Measurements from ENCODE around the gene SH2B3. TPM values are rescaled to one million over a fixed set of nuclear protein-coding genes. Genes with fewer than 3 reads are reported as not detected.

SH2B3 gene
- total and polyA plus RNA-seq, 4 donors = 9.6 to 46.0 (median 17.9) TPM

DNA sequence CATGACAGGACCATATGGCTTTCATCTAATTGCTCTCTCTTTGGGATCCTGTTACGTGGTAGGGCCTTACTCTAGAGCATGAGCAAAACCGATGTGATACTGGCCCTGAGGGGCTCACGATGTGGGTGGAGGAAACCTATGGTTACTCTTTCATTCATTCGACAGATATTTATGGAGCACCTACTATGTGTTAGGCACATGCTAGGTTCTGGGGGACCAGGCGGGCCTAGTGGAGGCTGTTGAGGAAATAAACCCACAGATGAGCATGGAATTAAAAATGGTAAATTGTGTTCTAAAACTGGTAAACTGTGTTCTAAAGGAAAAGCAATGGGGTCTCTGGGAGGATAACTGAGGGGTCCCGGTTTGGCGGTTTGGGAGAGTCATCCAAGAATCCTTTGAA, 14.8 kb downstream of the SH2B3 start:
- DNase-seq = no peak
- Histone ChIP-seq H3K36me3 (ENCODE audit: control insufficient read depth in 4 of 4, insufficient read depth in 4 of 4, low read length in 4 of 4) (peaks cover 0 to 34% (median 3%) of the 10 kb centered on the region in 4 donors), H3K27me3 (ENCODE audit: control insufficient read depth in 3 of 3, insufficient read depth in 3 of 3, low read length in 2 of 3) (no peaks in the 10 kb centered on the region), H3K4me3 (no peak overlapping the region), H3K4me1 (ENCODE audit: control insufficient read depth in 5 of 5, insufficient read depth in 5 of 5, low read length in 5 of 5) (peaks cover 0 to 16% (median 0%) of the 10 kb centered on the region in 5 donors), H3K9me3 (ENCODE audit: control insufficient read depth in 4 of 4, insufficient read depth in 3 of 4, low read length in 3 of 4) (peaks cover 0 to 1% (median 0%) of the 10 kb centered on the region in 4 donors), H3K9ac (ENCODE audit: insufficient read depth in 1 of 2, low read length in 2 of 2) (no peak overlapping the region), H3K27ac (ENCODE audit: low read depth in 1 of 2, low read length in 1 of 2) (peak overlapping the region in 1 of 2 donors; percentile 11)
- no peak for ATAC-seq (ENCODE audit: insufficient read depth, low FRiP score)
- TF ChIP-seq, protein P1, sequence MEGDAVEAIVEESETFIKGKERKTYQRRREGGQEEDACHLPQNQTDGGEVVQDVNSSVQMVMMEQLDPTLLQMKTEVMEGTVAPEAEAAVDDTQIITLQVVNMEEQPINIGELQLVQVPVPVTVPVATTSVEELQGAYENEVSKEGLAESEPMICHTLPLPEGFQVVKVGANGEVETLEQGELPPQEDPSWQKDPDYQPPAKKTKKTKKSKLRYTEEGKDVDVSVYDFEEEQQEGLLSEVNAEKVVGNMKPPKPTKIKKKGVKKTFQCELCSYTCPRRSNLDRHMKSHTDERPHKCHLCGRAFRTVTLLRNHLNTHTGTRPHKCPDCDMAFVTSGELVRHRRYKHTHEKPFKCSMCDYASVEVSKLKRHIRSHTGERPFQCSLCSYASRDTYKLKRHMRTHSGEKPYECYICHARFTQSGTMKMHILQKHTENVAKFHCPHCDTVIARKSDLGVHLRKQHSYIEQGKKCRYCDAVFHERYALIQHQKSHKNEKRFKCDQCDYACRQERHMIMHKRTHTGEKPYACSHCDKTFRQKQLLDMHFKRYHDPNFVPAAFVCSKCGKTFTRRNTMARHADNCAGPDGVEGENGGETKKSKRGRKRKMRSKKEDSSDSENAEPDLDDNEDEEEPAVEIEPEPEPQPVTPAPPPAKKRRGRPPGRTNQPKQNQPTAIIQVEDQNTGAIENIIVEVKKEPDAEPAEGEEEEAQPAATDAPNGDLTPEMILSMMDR (IDR thresholded peaks at IDR 0.05; ENCODE audit: control extremely low read depth, extremely low read depth) = no peak
- 89 to 90% methylated on average over 7 of the region's 7 CpGs for WGBS, 2 donors

DNA sequence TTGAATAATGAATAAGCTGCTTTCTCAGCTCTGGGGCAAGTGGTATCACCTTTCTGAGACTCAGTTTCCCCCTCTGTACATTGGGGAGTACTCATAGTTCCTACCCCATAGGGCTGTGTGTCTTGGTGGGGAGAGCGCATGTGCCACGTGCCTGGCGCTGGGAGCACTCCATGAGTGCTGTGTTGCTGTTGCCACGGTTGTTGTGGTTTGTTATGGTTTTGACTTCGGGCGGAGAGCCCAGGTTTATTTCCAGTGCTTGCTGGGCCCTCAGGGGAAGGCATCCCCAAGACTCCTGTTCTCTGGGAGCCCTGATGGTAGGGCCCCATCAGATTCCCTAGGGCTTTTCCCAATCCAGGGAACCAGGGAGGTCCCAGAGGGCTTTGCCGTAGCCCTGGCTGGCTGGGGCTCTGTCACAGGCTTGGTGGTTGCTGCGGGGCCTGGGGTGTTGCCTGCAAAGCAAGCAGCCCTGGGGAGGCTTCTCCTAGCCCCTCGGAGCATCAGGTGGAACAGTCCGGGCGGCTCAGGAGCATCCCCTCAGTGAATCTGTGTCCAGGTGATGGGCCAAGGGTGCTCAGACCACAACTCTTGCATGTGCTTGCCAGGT, 18.6 kb downstream of the SH2B3 start:
- H3K9me3 ChIP-seq (ENCODE audit: control insufficient read depth in 4 of 4, insufficient read depth in 3 of 4, low read length in 3 of 4) = no peaks in the 10 kb centered on the region
- TF ChIP-seq, protein P1 (IDR thresholded peaks at IDR 0.05; ENCODE audit: control extremely low read depth, extremely low read depth) = no peak
- peaks cover 0 to 33% (median 0%) of the 10 kb centered on the region in 5 donors for H3K4me1 ChIP-seq (ENCODE audit: control insufficient read depth in 5 of 5, insufficient read depth in 5 of 5, low read length in 5 of 5)
- ATAC-seq (ENCODE audit: insufficient read depth, low FRiP score) = no peak
- H3K27ac ChIP-seq (ENCODE audit: low read depth in 1 of 2, low read length in 1 of 2) = peak overlapping the region; percentile 6 to 82
- no peak for DNase-seq
- H3K4me3 ChIP-seq = no peak overlapping the region
- no peaks in the 10 kb centered on the region for H3K27me3 ChIP-seq (ENCODE audit: control insufficient read depth in 3 of 3, insufficient read depth in 3 of 3, low read length in 2 of 3)
- 77 to 81% methylated on average over 11 of the region's 11 CpGs for WGBS, 2 donors
- no peak overlapping the region for H3K9ac ChIP-seq (ENCODE audit: insufficient read depth in 1 of 2, low read length in 2 of 2)
- H3K36me3 ChIP-seq (ENCODE audit: control insufficient read depth in 4 of 4, insufficient read depth in 4 of 4, low read length in 4 of 4) = peaks cover 0 to 23% (median 1%) of the 10 kb centered on the region in 4 donors

DNA sequence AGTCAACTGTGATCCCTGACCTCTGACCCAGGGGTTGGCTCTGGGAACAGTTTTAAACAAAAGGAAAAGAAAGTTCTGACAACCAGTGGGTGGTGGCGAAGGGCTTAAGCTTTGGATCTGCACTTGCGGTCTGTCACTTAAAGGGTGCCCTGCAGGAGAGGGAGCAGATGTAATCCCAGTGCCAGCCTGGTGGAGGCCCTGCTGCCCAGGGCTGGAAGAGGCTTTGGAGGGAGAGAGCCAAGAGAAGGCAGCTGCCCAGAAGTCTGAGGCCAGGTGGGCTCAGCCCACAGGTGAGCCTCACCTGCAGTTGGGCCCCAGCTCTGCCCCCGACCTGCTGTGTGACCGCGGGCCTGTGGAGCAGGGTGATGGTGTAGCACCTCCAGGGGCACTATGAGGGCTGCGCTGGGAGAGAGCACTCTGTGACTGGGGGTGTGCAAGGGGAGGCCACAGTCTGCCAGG, 19.1 kb downstream of the SH2B3 start:
- TF ChIP-seq, protein P1 (IDR thresholded peaks at IDR 0.05; ENCODE audit: control extremely low read depth, extremely low read depth) = no peak
- Histone ChIP-seq H3K9me3 (ENCODE audit: control insufficient read depth in 4 of 4, insufficient read depth in 3 of 4, low read length in 3 of 4) (no peaks in the 10 kb centered on the region), H3K27ac (ENCODE audit: low read depth in 1 of 2, low read length in 1 of 2) (peak overlapping the region; percentile 69 to 82), H3K36me3 (ENCODE audit: control insufficient read depth in 4 of 4, insufficient read depth in 4 of 4, low read length in 4 of 4) (peaks cover 0 to 20% (median 1%) of the 10 kb centered on the region in 4 donors), H3K4me1 (ENCODE audit: control insufficient read depth in 5 of 5, insufficient read depth in 5 of 5, low read length in 5 of 5) (peaks cover 0 to 35% (median 0%) of the 10 kb centered on the region in 5 donors), H3K9ac (ENCODE audit: insufficient read depth in 1 of 2, low read length in 2 of 2) (no peak overlapping the region), H3K4me3 (no peak overlapping the region), H3K27me3 (ENCODE audit: control insufficient read depth in 3 of 3, insufficient read depth in 3 of 3, low read length in 2 of 3) (no peaks in the 10 kb centered on the region)
- no peak for DNase-seq
- 91 to 92% methylated on average over 6 of the region's 6 CpGs for WGBS, 2 donors
- ATAC-seq (ENCODE audit: insufficient read depth, low FRiP score) = no peak
